H9 (cell line): ENCODE data around the gene RPL21. TPM values are rescaled to one million over a fixed set of nuclear protein-coding genes. Genes with fewer than 3 reads are reported as not detected.

Experiments used
- DNase-seq: peaks from one replicate; pipeline ENCODE4 v3.0.0-alpha.2; 2017
- H2AFZ ChIP-seq: one replicate; pipeline ENCODE4 v1.6.1; 2013; ENCODE audit warnings: mild to moderate bottlenecking, low read length, control low read depth, moderate library complexity
- H2AK5ac ChIP-seq: 2 replicates; pipeline ENCODE4 v1.6.1; 2013; ENCODE audit warnings: low read length, control low read depth, mixed read lengths; ENCODE audit not compliant: insufficient read length
- H2BK120ac ChIP-seq: one replicate; pipeline ENCODE4 v1.6.1; 2013; ENCODE audit warnings: low read depth, mild to moderate bottlenecking, low read length, control low read depth, inconsistent platforms; ENCODE audit not compliant: poor library complexity, severe bottlenecking
- H2BK12ac ChIP-seq: 2 replicates; pipeline ENCODE4 v1.6.1; 2013; ENCODE audit warnings: low read length, control low read depth, mixed read lengths, low read depth; ENCODE audit not compliant: insufficient read length
- H2BK15ac ChIP-seq: 2 replicates; pipeline ENCODE4 v1.6.1; 2013; ENCODE audit warnings: low read depth, low read length, control low read depth
- H2BK20ac ChIP-seq: one replicate; pipeline ENCODE4 v1.6.1; 2013; ENCODE audit warnings: low read depth, mild to moderate bottlenecking, low read length, control low read depth, inconsistent platforms; ENCODE audit not compliant: poor library complexity, severe bottlenecking
- H2BK5ac ChIP-seq: 2 replicates; pipeline ENCODE4 v1.6.1; 2013; ENCODE audit warnings: low read length, control low read depth, mixed read lengths; ENCODE audit not compliant: insufficient read length
- H3K14ac ChIP-seq: 2 replicates; pipeline ENCODE4 v1.6.1; 2013; ENCODE audit warnings: low read length, control low read depth; ENCODE audit not compliant: insufficient read depth
- H3K18ac ChIP-seq: 2 replicates; pipeline ENCODE4 v1.6.1; 2013; ENCODE audit warnings: low read depth, mild to moderate bottlenecking, mixed read lengths, low read length, control low read depth; ENCODE audit not compliant: insufficient read length
- H3K23ac ChIP-seq: 2 replicates; pipeline ENCODE4 v1.6.1; 2013; ENCODE audit warnings: low read length, control low read depth, mixed read lengths, low read depth; ENCODE audit not compliant: insufficient read length
- H3K23me2 ChIP-seq: 2 replicates; pipeline ENCODE4 v1.6.1; 2013; ENCODE audit warnings: low read depth, mild to moderate bottlenecking, mixed read lengths, low read length, control low read depth; ENCODE audit not compliant: insufficient read length, poor library complexity, severe bottlenecking
- H3K27ac ChIP-seq: 2 replicates; pipeline ENCODE4 v1.5.1; 2013; ENCODE audit warnings: low read length, control low read depth, mixed read lengths, low read depth; ENCODE audit not compliant: insufficient read length
- H3K27me3 ChIP-seq: 2 replicates; pipeline ENCODE4 v1.6.1; 2013; ENCODE audit warnings: low read length, control low read depth, inconsistent platforms; ENCODE audit not compliant: insufficient read depth
- H3K4ac ChIP-seq: 2 replicates; pipeline ENCODE4 v1.6.1; 2013; ENCODE audit warnings: low read depth, mild to moderate bottlenecking, control low read depth, inconsistent platforms, low read length, moderate library complexity
- H3K4me1 ChIP-seq: 2 replicates; pipeline ENCODE4 v1.6.1; 2013; ENCODE audit warnings: low read length, control low read depth, inconsistent platforms; ENCODE audit not compliant: insufficient read depth
- H3K4me2 ChIP-seq: 2 replicates; pipeline ENCODE4 v1.6.1; 2013; ENCODE audit warnings: low read length, control low read depth, mixed read lengths; ENCODE audit not compliant: insufficient read length, insufficient read depth
- H3K56ac ChIP-seq: 2 replicates; pipeline ENCODE4 v1.6.1; 2013; ENCODE audit warnings: low read depth, mild to moderate bottlenecking, mixed read lengths, low read length, control low read depth; ENCODE audit not compliant: insufficient read length
- H3K79me1 ChIP-seq: 2 replicates; pipeline ENCODE4 v1.6.1; 2013; ENCODE audit warnings: low read depth, mild to moderate bottlenecking, moderate library complexity, low read length, control low read depth, inconsistent platforms; ENCODE audit not compliant: insufficient read depth, poor library complexity, severe bottlenecking
- H3K79me2 ChIP-seq: 2 replicates; pipeline ENCODE4 v1.6.1; 2013; ENCODE audit warnings: low read length, control low read depth, inconsistent platforms; ENCODE audit not compliant: insufficient read depth
- H3K9ac ChIP-seq: 2 replicates; pipeline ENCODE4 v1.6.1; 2013; ENCODE audit warnings: low read length, control low read depth, mixed read lengths; ENCODE audit not compliant: insufficient read length; ENCODE audit errors: extremely low read depth
- H3K9me3 ChIP-seq: one replicate; pipeline ENCODE4 v1.6.1; 2013; ENCODE audit warnings: low read depth, low read length, inconsistent platforms; ENCODE audit not compliant: control insufficient read depth
- H3T11ph ChIP-seq: one replicate; pipeline ENCODE4 v1.6.1; 2013; ENCODE audit warnings: mild to moderate bottlenecking, low read length, control low read depth, inconsistent platforms
- H4K20me1 ChIP-seq: one replicate; pipeline ENCODE4 v1.6.1; 2013; ENCODE audit not compliant: control insufficient read depth, insufficient read length, insufficient read depth
- H4K5ac ChIP-seq: 2 replicates; pipeline ENCODE4 v1.6.1; 2013; ENCODE audit warnings: low read depth, mild to moderate bottlenecking, mixed read lengths, low read length, control low read depth; ENCODE audit not compliant: insufficient read length
- H4K8ac ChIP-seq: replicated peaks from 2 replicates; pipeline ENCODE4 v1.6.1; 2013; ENCODE audit warnings: low read length, control low read depth, mixed read lengths, low read depth; ENCODE audit not compliant: insufficient read length
- H4K91ac ChIP-seq: 2 replicates; pipeline ENCODE4 v1.6.1; 2013; ENCODE audit warnings: low read depth, mild to moderate bottlenecking, moderate library complexity, mixed read lengths, low read length, control low read depth; ENCODE audit not compliant: insufficient read length
- H3K27ac Mint-ChIP-seq, 3 experiments: 2 replicates in 2 of 3; 3 replicates in 1 of 3; pipeline ENCODE4 v1.8.0; 2020 to 2021; ENCODE audit warnings: mixed read lengths in 3 of 3, mild to moderate bottlenecking in 1 of 3, moderate library complexity in 1 of 3
- H3K27me3 Mint-ChIP-seq: 2 replicates; pipeline ENCODE4 v1.8.0; 2021; ENCODE audit warnings: low read depth, mild to moderate bottlenecking, moderate library complexity, mixed read lengths
- H3K36me3 Mint-ChIP-seq, 3 experiments: 2 replicates in 2 of 3; 3 replicates in 1 of 3; pipeline ENCODE4 v1.8.0; 2020 to 2021; ENCODE audit warnings: low read depth in 3 of 3, mixed read lengths in 3 of 3; ENCODE audit not compliant: insufficient read depth in 1 of 3
- H3K4me1 Mint-ChIP-seq, 2 experiments: 2 replicates each; pipeline ENCODE4 v1.8.0; 2020; ENCODE audit warnings: mixed read lengths in 2 of 2
- H3K4me3 Mint-ChIP-seq, 2 experiments: 2 replicates in 1 of 2; 3 replicates in 1 of 2; pipeline ENCODE4 v1.8.0; 2020 to 2021; ENCODE audit warnings: mild to moderate bottlenecking in 2 of 2, mixed read lengths in 2 of 2, moderate library complexity in 1 of 2
- H3K9me3 Mint-ChIP-seq, 2 experiments: 2 replicates in 1 of 2; 3 replicates in 1 of 2; pipeline ENCODE4 v1.8.0; 2020; ENCODE audit warnings: mild to moderate bottlenecking in 2 of 2, mixed read lengths in 2 of 2, moderate library complexity in 1 of 2
- CTCF ChIP-seq: fragments of 200-600 bp; sonication (generic); conservative IDR thresholded peaks from 3 replicates; pipeline ENCODE4 v1.8.0; 2021; ENCODE audit warnings: antibody characterized with exemption, mild to moderate bottlenecking
- WGBS: extraction: QIAGEN DNeasy Blood & Tissue Kit; methylation state at CpG from one replicate; pipeline ENCODE4 v1.1.7; 2013; ENCODE audit warnings: missing lambda C conversion rate, low lambda C conversion rate, mixed read lengths; ENCODE audit not compliant: insufficient read length; ENCODE audit errors: extremely low coverage; 5-methylcytosine and 5-hydroxymethylcytosine counted together
- total RNA-seq: library from RNA; stranded (reverse); gene quantifications from 2 replicates; pipeline ENCODE4 v1.2.1, GENCODE V29; 2021

The RPL21 gene
- total RNA-seq, 1 experiment from 2014 or later: 1,099 TPM

GRCh38 chr13:27208514-27208913, 42.8 kb upstream of the RPL21 start:
- Histone ChIP-seq H2BK5ac (no peak overlapping the region), H2BK12ac (no peak overlapping the region), H3K4ac (no peak overlapping the region), H3K18ac (no peak overlapping the region), H2BK120ac (no peak overlapping the region), H3K4me1 (no peaks in the 10 kb centered on the region), H2AK5ac (no peak overlapping the region), H3K23ac (no peak overlapping the region), H3K27me3 (no peaks in the 10 kb centered on the region), H3K4me2 (no peak overlapping the region), H3K79me2 (no peaks in the 10 kb centered on the region), H4K20me1 (no peaks in the 10 kb centered on the region), H4K91ac (no peak overlapping the region), H3K14ac (no peak overlapping the region), H3K9ac (no peak overlapping the region), H3K56ac (no peak overlapping the region), H3K27ac (no peak overlapping the region), H2BK15ac (no peak overlapping the region), H2BK20ac (no peak overlapping the region), H3K79me1 (no peaks in the 10 kb centered on the region), H4K8ac (no peak overlapping the region), H3K23me2 (no peaks in the 10 kb centered on the region), H3K9me3 (no peaks in the 10 kb centered on the region), H2AFZ (no peak overlapping the region), H3T11ph (no peak overlapping the region), H4K5ac (no peak overlapping the region)
- no peak overlapping the region for H3K4me3 Mint-ChIP-seq
- peaks cover 2 to 14% of the 10 kb centered on the region in 2 experiments; a peak in 2 of 5 replicates for H3K9me3 Mint-ChIP-seq
- no peak for TF ChIP-seq CTCF
- no peak overlapping the region for H3K27ac Mint-ChIP-seq
- H3K36me3 Mint-ChIP-seq: peaks cover 0 to 9% (median 8%) of the 10 kb centered on the region in 3 experiments; a peak in 3 of 7 replicates
- no peak for DNase-seq
- WGBS: no CpG with 5 or more reads among the region's 1 CpG
- no peaks in the 10 kb centered on the region; the same call in 1 of the 2 replicates for H3K27me3 Mint-ChIP-seq
- peaks cover 3 to 12% of the 10 kb centered on the region in 2 experiments; a peak in 3 of 4 replicates for H3K4me1 Mint-ChIP-seq
